ENCODE results near the gene PPP6R2.
"Not testable (repeated sequence)": the region's sequence is repeated elsewhere in the genome, so short reads cannot be mapped to it uniquely, and the experiment has no call there.

Gene PPP6R2

DNA sequence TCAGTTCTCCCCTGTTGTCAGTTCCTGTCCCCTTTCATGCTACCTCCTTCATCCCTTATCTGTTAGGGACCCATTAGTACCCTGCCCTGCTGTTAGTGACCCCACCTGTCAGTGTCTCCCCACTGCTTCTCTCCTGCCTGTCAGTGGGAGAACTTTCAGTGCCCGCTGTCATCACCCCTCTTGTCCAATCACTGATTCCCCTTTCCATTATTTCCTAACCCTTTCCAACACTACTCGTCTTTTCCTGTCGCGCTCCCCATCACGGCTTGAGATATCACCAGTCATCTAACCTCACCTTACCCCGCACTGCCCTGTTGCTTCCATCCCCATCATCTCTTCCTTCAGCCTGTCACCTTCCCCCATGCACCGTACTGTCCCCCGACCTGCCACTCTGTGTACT, 4.0 kb downstream of the PPP6R2 start:
- no peak for DNase-seq

DNA sequence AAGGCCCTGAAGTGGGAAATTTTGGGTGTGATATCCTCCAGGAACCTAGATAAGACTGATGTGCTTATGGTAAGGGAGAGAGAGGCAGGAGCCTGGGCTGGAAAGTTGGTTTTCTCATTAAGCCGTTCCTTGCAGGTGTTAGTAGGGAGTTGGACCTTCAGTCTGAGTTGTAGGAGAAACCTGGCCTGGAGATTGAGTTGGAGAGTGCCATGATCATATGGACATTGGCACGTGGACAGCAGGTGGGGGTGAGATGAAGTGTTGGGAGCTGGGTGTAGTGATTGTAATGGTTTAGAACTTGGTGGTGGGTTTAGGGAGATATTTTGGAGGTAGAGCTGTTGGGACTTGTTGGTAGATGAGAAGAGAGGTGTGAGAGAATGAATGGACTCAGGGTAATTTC, 4.9 kb downstream of the PPP6R2 start:
- no peak for DNase-seq

DNA sequence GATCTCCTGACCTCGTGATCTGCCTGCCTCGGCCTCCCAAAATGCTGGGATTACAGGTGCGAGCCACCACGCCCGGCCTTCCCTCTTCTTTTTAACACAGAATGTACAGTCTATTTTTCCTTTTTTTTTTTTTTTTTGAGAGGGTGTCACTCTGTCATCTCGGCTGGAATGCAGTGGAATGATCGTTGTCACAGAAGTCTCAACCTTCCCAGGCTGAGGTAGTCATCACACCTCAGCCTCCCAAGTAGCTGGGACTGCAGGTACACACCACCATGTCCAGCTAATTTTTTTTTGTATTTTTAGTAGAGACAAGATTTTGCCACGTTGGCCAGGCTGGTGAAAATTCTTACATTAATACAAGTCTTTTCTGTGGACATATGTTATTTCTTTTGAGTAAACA, 13.1 kb downstream of the PPP6R2 start:
- DNase-seq, result no peak

DNA sequence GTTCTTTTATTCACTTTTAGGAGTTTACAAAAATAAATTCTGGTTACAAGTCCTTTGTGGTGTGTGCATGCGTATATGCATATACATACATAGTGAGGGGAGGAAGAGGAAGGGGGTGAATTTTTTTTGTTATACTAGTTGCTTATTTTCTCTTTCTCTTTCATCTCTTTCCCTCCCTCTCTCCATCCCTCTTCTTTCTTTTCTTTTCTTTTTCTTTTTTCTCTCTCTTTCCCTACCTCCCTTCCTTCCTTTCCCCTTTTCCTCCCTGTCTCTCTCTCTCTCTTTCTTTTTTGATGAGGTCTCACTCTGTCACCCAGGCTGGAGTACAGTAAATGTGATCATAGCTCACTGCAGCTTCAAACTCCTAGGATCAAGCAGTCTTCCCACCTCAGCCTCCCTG, 14.1 kb downstream of the PPP6R2 start:
- no peak for DNase-seq

DNA sequence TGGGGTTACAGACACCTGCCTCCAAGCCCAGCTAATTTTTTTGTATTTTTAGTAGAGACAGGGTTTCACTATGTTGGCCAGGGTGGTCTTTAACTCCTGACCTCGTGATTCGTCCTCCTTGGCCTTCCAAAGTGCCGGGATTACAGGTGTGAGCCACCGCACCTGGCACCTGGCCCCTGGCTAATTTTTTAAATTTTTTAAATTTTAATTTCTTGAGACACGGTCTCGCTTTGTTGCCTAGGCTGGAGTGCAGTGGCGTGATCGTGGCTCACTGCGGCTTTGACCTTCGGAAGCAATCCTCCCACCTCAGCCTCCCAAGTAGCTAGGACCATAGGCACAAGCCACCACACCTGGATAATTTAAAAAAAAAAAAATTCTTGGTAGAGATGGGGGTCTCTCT, 14.6 kb downstream of the PPP6R2 start:
- no peak for DNase-seq

DNA sequence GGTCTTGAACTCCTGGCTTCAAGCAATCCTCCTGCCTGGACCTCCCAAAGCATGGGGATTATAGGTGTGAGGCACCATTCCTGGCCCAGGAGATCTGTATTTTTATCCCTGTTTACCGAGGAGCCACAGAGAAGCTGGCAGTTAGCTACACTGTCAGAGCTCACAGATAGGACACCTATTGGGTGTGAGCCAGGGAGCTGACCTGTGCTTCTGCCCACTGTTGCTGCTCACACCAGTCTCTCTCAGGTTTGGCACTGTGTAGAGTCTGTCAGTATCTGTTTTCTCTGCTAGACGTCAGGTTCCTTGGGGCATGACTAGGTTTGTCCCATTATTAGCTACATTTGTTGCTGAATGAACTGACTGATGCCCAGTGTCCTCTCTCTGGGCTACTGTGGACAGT, 17.5 kb downstream of the PPP6R2 start:
- DNase-seq, result no peak

DNA sequence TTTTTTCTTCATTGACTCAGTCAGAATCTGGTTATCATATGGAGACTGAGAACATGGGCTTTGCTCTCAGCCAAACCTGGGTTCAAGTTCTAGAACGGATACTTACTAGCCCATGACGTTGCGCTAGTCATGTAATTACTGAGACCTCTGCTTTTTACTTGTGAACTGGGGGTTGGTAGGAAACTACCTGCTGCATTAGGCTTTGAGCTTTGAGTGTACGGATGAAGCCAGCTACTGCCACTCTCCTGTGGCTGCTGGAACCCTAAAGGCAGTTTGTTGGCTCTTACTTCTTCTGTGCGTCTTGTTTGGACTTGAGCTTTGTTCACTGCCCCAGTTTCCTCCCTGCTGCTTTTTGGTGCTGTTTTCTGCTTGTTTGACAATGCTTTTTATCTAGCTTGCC, 18.1 kb downstream of the PPP6R2 start:
- no peak for DNase-seq

DNA sequence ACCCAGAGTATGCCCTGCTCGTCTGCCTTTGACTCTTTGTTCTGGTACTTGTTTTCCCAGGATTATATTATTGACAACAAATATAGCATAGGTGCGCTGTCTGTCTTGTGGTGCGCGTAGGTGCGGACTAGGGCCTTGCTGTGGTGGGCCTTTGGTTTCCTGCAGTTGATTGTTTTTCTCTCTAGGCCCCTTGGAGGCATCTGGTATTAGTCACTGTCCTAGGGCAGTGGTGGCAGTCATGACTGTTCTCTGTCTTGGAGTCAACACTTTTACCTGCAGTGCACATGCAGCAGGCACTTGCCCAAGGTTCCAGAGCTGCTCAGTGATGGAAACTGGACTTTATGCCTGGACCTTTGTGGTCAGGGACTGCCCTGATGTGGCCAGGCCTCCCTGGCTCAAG, 18.6 kb downstream of the PPP6R2 start:
- DNase-seq, result no peak

DNA sequence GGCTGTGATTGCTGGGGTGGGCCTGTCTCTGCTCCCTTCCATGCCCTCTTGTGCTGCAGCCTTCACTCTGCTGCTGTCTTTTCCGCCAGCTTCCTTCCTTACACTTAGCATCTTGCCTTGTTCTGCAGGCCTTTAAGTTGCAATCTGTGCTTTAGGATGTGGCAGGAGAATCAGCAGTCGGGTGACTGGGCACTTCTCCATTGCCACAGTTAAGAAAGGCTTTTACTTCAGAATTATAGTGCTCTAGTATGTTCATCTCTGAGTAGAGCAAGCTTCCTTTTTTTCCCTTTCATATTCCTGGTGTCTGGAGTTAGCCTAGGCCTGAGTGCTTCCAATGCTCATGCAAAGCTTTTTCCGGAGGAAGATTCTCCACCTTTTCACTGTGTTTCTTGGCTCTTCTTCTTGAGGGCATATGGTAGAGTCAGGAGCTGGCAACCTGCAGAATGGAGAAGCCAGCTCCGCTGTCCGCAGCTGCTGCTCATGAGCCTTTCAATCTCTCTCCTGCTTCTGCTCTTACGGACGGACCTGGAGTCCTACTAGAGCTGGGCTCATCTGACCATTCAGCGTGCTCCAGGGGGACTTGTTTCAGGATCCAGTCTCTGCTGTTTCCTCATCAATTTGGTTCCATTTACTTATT, 20.2 kb downstream of the PPP6R2 start:
- no peak for DNase-seq

DNA sequence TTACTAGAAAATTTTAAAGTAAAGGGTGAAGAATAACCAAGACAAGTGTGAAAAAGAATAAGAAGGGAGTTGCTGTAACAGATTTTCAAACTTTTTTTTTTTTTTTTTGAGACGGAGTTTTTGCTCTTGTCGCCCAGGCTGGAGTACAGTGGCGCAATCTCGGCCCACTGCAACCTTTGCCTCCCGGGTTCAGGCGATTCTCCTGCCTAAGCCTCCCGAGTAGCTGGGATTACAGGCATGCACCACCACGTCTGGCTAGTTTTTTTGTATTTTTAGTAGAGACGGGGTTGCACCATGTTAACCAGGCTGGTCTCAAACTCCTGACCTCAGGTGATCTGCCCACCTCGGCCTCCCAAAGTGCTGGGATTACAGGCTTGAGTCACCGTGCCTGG, 20.7 kb downstream of the PPP6R2 start:
- DNase-seq, result not testable (repeated sequence)

DNA sequence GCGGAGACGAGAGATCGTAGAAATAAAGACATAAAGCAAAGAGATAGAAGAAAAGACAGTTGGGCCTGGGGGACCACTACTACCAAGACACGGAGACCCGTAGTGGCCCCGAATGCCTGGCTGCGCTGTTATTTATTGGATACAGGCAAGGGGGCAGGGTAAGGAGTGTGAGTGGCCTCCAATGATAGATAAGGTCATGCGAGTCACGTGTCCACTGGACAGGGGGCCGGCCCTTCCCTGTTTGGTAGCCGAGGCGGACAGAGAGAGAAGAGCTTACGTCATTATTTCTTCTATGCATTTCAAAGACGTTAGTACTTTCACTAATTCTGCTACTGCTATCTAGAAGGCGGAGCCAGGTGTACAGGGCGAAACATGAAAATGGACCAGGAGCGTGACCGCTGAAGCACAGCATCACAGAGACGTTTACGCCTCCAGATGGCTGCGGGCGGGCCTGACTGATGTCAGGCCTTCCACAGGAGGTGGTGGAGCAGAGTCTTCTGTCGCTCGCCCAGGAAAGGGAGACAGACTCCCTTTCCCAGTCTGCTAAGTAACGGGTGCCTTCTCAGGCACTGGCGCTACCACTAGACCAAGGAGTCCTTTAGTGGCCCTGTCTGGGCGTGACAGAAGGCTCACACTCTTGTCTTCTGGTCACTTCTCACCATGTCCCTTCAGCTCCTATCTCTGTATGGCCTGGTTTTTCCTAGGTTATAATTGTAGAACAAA, 24.8 kb downstream of the PPP6R2 start:
- DNase-seq, result no peak

DNA sequence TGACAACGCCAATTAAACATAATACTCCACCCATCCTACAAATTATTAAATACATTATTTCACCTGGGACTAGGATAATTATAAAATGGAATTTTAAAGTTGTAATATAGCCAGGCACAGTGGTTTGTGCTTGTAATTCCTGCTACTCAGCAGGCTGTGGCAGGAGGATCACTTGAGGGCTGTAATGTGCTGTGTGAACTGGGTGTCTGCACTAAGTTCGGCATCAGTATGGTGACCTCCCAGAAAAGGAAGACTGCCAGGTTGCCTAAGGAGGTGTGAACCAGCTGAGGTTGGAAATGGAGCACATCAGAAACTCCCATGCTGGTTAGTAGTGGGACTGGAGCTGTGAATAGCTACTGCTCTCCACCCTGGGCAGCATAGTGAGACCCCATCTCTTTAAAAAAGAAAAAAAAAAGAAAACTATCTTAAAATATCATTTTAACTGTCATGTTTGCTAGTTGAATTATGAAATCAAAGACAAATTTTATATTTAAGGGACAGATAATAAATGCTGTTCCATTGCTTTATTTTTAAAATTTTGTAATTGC, 28.0 kb downstream of the PPP6R2 start:
- DNase-seq, result no peak

DNA sequence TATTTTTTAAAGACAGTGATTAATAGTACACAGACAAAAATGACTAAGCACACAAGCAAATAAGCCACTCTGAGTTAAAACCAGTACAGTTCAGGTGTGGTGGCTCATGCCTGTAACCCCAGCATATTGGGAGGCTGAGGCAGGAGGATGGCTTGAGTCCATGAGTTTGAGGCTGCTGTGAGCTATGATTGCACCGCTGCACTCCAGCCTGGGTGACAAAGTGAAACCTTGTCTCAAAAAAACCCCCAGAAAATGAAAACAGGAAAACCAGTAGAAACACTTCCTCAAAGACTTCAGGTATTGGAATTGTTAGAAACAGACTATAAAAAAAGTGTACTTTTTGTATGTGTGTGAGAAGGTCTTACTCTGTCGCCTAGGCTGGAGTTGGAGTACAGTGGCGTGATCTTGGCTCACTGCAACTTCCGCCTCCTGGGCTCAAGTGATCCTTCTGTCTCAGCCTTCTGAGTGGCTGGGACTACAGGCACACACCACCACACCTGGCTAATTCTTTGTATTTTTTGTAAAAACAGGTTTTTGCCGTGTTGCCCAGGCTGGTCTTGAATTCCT, 33.0 kb downstream of the PPP6R2 start:
- no peak for DNase-seq

DNA sequence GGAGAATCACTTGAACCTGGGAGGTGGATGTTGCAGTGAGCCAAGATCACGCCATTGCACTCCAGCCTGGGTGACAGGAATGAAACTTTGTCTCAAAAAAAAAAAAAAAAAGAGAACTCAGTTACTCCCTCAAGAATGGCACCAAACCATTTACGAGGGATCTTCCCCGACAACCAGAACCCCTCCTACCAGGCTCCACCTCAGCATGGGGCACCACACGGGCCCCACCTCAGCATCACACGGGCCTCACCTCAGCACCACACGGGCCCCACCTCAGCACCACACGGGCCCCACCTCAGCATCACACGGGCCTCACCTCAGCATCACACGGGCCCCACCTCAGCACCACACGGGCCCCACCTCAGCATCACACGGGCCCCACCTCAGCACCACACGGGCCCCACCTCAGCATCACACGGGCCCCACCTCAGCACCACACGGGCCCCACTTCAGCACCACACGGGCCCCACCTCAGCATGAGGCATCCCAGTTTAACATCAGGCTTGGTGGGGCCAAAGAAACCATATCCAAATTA, 38.0 kb downstream of the PPP6R2 start:
- DNase-seq, result not testable (repeated sequence)

DNA sequence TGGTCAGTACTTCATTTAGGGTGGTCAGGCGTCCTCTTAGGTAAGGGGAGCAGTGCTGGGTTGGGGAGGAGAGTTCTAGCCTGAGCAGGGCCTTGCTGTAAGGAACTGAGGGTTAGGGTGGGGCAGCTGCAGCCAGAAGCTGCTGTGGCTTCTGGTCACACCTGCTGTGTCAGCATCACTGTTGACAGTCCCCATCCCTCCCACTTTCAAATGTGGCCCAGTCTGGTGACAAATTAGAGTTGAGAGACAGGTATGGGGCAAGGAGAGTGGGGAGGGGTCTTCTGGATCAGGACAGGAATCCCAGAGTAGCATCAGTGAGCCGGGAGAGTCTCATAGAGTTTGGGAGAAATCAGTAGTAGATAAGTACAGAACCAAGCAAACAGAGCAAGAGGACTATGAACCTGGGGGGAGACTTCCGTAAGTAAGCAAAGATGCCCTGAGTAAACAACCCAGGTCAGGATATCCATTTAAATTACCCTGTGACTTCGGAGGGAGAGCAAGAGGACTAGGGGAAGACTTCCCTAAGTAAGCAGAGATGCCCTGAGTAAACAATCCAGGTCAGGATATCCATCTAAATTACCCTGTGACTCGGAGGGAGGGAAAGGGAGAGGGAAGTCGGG, 53.7 kb downstream of the PPP6R2 start:
- no peak for DNase-seq

DNA sequence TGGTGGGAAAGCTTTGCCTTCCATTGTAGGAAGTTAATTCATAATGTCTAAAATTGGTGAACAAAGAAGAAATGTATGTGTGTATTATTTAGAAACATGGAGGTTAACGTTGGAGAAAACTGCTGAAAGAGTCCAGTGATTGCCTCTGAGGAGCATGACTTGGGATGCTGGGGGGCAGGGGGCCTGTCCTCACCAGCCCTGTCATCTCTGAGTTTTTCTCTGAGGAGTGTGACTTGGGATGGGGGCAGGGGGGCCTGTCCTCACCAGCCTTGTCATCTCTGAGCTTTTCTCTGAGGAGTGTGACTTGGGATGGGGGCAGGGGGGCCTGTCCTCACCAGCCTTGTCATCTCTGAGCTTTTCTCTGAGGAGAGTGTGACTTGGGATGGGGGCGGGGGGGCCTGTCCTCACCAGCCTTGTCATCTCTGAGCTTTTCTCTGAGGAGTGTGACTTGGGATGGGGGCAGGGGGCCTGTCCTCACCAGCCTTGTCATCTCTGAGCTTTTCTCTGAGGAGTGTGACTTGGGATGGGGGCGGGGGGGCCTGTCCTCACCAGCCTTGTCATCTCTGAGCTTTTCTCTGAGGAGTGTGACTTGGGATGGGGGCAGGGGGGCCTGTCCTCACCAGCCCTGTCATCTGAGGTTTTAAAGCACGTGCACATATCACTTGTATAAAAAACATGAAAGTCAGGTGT, 54.4 kb downstream of the PPP6R2 start:
- DNase-seq, result not testable (repeated sequence)

DNA sequence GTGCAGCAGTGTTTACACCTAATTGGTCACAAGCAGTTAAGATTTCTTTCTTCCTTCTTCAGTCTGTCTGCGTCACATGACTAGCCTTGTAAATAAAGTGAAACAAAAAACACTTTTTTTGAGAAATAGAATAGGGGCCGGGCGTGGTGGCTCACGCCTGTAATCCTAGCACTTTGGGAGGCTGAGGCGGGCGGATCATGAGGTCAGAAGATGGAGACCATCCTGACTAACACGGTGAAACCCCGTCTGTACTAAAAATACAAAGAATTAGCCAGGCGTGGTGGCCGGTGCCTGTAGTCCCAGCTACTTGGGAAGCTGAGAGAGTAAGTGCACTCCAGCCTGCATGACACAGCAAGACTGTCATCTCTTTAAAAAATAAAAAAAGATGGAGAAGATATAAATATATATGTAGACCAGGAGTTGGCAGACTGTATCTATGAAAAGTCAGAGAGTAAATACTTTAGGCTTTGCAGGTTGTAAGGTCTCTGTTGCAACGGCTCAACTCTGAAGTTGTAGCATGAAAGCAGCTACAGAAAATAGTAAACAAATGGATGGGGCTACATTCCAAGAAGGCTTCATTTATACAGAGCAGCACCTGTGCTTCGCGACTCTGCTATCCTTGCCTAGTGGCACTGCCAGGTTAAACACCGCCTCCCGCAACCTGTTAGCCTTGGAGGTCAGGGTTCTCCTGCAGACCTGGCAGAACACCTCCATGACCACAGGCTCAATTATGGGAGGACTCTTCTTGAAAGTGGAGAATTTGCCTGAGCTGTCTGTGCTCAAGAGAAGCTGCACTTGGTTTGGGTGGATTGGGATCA, 55.9 kb downstream of the PPP6R2 start:
- DNase-seq, result no peak

DNA sequence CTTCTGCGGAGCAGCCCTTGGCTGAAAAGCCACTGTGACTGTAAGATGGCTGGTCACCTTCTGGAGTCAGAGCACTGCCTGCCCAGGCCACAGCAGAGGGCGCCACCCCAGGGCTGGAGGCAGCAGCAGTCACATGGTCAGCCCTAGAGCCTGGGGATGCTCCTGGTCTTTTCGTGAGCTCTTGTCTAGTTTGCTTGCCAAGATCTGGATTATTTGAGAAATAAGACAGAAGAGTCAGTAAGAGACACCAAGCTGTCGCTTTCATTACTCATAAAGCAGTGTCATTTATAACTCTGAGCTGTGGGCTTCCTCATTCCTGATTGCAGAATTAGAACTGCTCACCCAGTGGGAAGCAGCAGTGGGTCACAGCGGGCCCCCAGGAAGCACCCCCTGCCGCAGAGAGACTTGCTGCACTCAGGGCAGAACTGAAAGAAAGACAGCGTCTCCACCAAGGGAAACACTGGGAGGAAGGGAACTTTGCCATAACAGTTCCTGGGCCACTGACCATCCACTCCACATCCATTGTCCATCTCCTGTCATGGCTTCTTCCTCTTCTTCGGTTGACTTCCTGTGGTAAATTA, 56.7 kb downstream of the PPP6R2 start:
- DNase-seq, result no peak

DNA sequence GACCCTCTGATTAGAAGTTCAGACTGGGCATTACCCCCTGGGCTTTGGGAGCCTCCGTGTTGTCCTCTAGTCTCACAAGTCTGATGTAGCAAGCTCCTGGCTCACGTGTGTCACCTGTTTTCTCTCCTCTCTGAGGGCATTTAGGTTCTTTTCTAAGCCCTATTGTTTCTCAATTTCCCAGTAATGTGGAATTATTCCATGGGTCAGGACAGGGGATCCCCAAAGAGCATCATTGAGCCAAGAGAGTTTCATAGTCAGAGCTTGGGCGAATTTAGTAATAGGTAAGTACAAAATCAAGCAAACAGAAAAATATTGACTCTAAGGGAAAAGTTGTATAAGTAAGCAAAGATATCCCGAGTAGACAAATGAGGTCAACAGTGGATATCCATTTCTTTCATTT, 57.3 kb downstream of the PPP6R2 start:
- DNase-seq, result no peak

DNA sequence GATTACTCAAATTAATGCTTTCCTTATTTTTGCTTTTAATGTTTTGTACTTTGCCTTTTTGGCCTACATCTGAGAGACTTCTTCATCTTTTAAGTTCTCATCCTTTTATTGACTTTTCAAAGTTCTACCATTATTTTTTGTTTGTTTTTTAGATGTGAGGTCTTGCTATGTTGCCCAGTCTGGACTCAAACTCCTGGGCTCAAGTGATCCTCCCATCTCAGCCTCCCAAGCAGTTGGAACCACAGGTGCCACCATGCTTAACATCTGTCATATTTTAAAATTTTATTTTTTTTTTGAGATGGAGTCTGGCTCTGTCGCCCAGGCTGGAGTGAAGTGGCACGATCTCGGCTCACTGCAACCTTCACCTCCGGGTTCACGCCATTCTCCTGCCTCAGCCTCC, 57.8 kb downstream of the PPP6R2 start:
- DNase-seq, result no peak

DNA sequence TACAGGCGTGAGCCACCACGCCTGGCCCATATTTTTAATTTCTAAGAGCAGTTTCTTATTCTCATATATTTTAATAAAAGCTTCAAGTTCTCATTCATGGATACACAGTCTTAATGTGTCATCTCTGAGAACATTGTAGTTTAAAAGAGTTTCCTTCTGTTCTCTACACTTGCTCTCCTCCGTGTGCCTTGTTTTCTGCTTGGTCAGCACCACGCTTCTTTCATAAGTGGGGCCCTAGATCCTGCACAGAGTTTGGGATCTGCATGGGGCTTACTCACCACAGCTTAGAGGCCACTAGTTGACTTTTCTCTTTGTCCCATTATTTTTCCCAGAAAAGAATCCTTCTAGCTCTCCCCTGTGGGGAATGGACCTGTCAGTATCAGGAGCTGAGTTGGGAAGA, 58.8 kb downstream of the PPP6R2 start:
- DNase-seq, result no peak

DNA sequence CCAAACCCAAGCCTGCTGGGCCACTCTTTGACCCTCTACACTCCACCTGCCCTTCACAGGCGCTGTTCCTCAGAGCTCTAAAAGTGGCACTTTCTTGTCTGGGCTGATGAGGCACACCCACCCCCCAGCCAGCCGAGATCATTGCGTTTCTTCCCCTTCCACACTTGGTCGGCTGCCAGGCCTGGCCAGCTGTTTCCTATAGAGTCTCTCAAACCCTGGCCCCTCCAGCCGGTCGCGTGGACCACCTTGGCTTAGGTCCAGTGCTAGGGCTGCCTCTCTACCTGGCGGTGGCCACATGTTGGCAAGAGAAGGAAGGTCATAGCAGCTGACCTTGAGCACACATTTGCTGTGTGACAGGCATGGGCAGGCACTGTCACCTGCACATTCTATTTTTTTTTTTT, 60.6 kb downstream of the PPP6R2 start:
- no peak for DNase-seq
